GM19099 (cell line): ENCODE data around the gene FBRSL1.

Experiments used
- POLR2A ChIP-seq: IDR thresholded peaks from 3 replicates; pipeline ENCODE4 v1.6.1; 2011; ENCODE audit warnings: low read depth; ENCODE audit not compliant: insufficient read length; ENCODE audit errors: extremely low read depth

Gene FBRSL1

GRCh38 chr12:132560614-132561426, 70.9 kb downstream of the FBRSL1 start:
- no peak for TF ChIP-seq POLR2A
